IMR-90 (cell line): ENCODE data around the gene CAMK4. TPM values are rescaled to one million over a fixed set of nuclear protein-coding genes. Genes with fewer than 3 reads are reported as not detected.

Experiments used
- ATAC-seq: fragments of 200-7000 bp; cut with Tn5 transposase; 2 replicates; pipeline ENCODE4 v1.9.1; 2020; ENCODE audit warnings: low read depth, mild to moderate bottlenecking, moderate library complexity
- BruUV-seq: library from RNA; stranded (reverse); fragments of 400-500 nt; replicated peaks from 2 replicates; lab custom pipeline; 2021; lab: Mats Ljungman, UMichigan
- CTCF ChIA-PET: fragments of 300-600 bp; formaldehyde crosslinking; extraction: SDS; loops from one replicate; lab custom pipeline; 2021; ENCODE audit warnings: antibody characterized with exemption; lab: Yijun Ruan, JAX
- POLR2A ChIA-PET: fragments of 300-600 bp; sonication (Branson Sonifier 250); formaldehyde crosslinking; loops from one replicate; lab custom pipeline; 2022; ENCODE audit warnings: antibody characterized with exemption; ENCODE audit not compliant: unreplicated experiment; lab: Charles Lee
- DNase-seq: peaks from one replicate; pipeline ENCODE4 v3.0.0; 2013
- H2AFZ ChIP-seq: replicated peaks from 2 replicates; pipeline ENCODE3; 2013; ENCODE audit warnings: low read length, mild to moderate bottlenecking; ENCODE audit not compliant: poor library complexity
- H2AK5ac ChIP-seq: 2 replicates; pipeline ENCODE4 v1.6.1; 2013; ENCODE audit warnings: low read depth, low read length, inconsistent platforms
- H2AK9ac ChIP-seq: replicated peaks from 2 replicates; pipeline ENCODE3; 2013; ENCODE audit warnings: mild to moderate bottlenecking, low read depth, low read length, moderate library complexity; ENCODE audit not compliant: poor library complexity
- H2BK120ac ChIP-seq: 2 replicates; pipeline ENCODE4 v1.6.1; 2013; ENCODE audit warnings: low read depth, low read length, inconsistent platforms
- H2BK15ac ChIP-seq: 3 replicates; pipeline ENCODE4 v1.6.1; 2013; ENCODE audit warnings: low read depth, low read length, inconsistent platforms
- H2BK20ac ChIP-seq: 2 replicates; pipeline ENCODE4 v1.6.1; 2013; ENCODE audit warnings: low read depth, mild to moderate bottlenecking, inconsistent platforms, low read length, moderate library complexity
- H2BK5ac ChIP-seq: 2 replicates; pipeline ENCODE4 v1.6.1; 2013; ENCODE audit warnings: mild to moderate bottlenecking, low read depth, low read length, inconsistent platforms; ENCODE audit not compliant: poor library complexity, severe bottlenecking
- H3K14ac ChIP-seq: replicated peaks from 2 replicates; pipeline ENCODE4 v1.6.1; 2013; ENCODE audit warnings: low read depth, low read length, inconsistent platforms
- H3K18ac ChIP-seq: 2 replicates; pipeline ENCODE4 v1.6.1; 2013; ENCODE audit warnings: low read depth, low read length, control low read depth
- H3K23ac ChIP-seq: 2 replicates; pipeline ENCODE4 v1.6.1; 2013; ENCODE audit warnings: low read depth, low read length, inconsistent platforms
- H3K27ac ChIP-seq: 2 replicates; pipeline ENCODE4 v1.5.1; 2013; ENCODE audit warnings: mild to moderate bottlenecking, control low read depth, low read length; ENCODE audit not compliant: insufficient read depth
- H3K27me3 ChIP-seq: 2 replicates; pipeline ENCODE4 v1.6.1; 2013; ENCODE audit warnings: low read length; ENCODE audit not compliant: control insufficient read depth, insufficient read depth
- H3K36me3 ChIP-seq: 2 replicates; pipeline ENCODE4 v1.6.1; 2013; ENCODE audit warnings: low read length, mixed read lengths; ENCODE audit not compliant: control insufficient read depth, insufficient read depth
- H3K4ac ChIP-seq: 2 replicates; pipeline ENCODE4 v1.6.1; 2013; ENCODE audit warnings: low read depth, low read length, inconsistent platforms
- H3K4me1 ChIP-seq: 2 replicates; pipeline ENCODE4 v1.6.1; 2013; ENCODE audit warnings: low read length, mixed read lengths; ENCODE audit not compliant: control insufficient read depth, insufficient read depth
- H3K4me2 ChIP-seq: 2 replicates; pipeline ENCODE4 v1.6.1; 2013; ENCODE audit warnings: low read depth, mild to moderate bottlenecking, control low read depth, low read length, moderate library complexity
- H3K4me3 ChIP-seq: 2 replicates; pipeline ENCODE4 v1.5.1; 2013; ENCODE audit warnings: low read depth, mild to moderate bottlenecking, control low read depth, low read length, moderate library complexity; ENCODE audit not compliant: insufficient read depth
- H3K56ac ChIP-seq: 2 replicates; pipeline ENCODE4 v1.6.1; 2013; ENCODE audit warnings: low read length, inconsistent platforms; ENCODE audit not compliant: insufficient read depth; ENCODE audit errors: extremely low read depth
- H3K79me1 ChIP-seq, 2 experiments: 2 replicates each; pipeline ENCODE4 v1.6.1; 2013; ENCODE audit warnings: low read length in 2 of 2, inconsistent platforms in 1 of 2, low read depth in 1 of 2
- H3K9ac ChIP-seq: 2 replicates; pipeline ENCODE4 v1.6.1; 2013; ENCODE audit warnings: low read depth, low read length, control low read depth
- H3K9me1 ChIP-seq: 2 replicates; pipeline ENCODE4 v1.6.1; 2013; ENCODE audit warnings: low read length, inconsistent platforms; ENCODE audit not compliant: insufficient read depth
- H3K9me3 ChIP-seq: 2 replicates; pipeline ENCODE4 v1.6.1; 2013; ENCODE audit warnings: low read length; ENCODE audit not compliant: control insufficient read depth, insufficient read depth
- H4K20me1 ChIP-seq: 2 replicates; pipeline ENCODE4 v1.6.1; 2013; ENCODE audit warnings: low read length, inconsistent platforms; ENCODE audit not compliant: insufficient read depth
- H4K5ac ChIP-seq: 2 replicates; pipeline ENCODE4 v1.6.1; 2013; ENCODE audit warnings: mild to moderate bottlenecking, low read depth, low read length, control low read depth
- H4K8ac ChIP-seq, 2 experiments: 2 replicates each; pipeline ENCODE4 v1.6.1; 2013; ENCODE audit warnings: low read depth in 2 of 2, low read length in 2 of 2, control low read depth in 1 of 2, inconsistent platforms in 1 of 2
- H4K91ac ChIP-seq: 2 replicates; pipeline ENCODE4 v1.6.1; 2013; ENCODE audit warnings: low read depth, low read length, inconsistent platforms; ENCODE audit not compliant: insufficient read depth
- CHD1 ChIP-seq: IDR thresholded peaks from 2 replicates; pipeline ENCODE4 v1.6.1; 2012; ENCODE audit warnings: low read depth, low read length, improper control_type of control experiment
- WGBS, 2 experiments: methylation state at CpG; one replicate each; pipeline versions ENCODE4 v1.1.5 to v1.1.7; 2013; ENCODE audit warnings: missing lambda C conversion rate in 2 of 2; ENCODE audit not compliant: insufficient read length in 1 of 2; ENCODE audit errors: extremely low coverage in 2 of 2; 5-methylcytosine and 5-hydroxymethylcytosine counted together
- dilution Hi-C: fragments of 300-500 bp; cut with HindIII; formaldehyde crosslinking; loops from one replicate; pipeline ENCODE4 v1.14.3; 2018; ENCODE audit warnings: low sequenced_read_pairs; ENCODE audit not compliant: unreplicated experiment
- in situ Hi-C: fragments of 300-500 bp; cut with MboI; formaldehyde crosslinking; loops from 3 replicates; pipeline ENCODE4 v1.14.3; 2019; ENCODE audit warnings: low sequenced_read_pairs, inconsistent platforms, mixed read lengths
- intact Hi-C: fragments of 100-400 bp; cut with micrococcal nuclease; formaldehyde crosslinking; loops from 2 replicates; pipeline ENCODE4 v1.10.0; 2022
- polyA plus RNA-seq, 3 experiments: library from polyadenylated mRNA; depleted of rRNA; stranded (reverse); fragments of >200 nt; gene quantifications; 2 replicates each; pipeline ENCODE4 v1.2.3, GENCODE V29; 2012; ENCODE audit warnings: low replicate concordance in 1 of 3
- total RNA-seq: library from RNA; depleted of rRNA; stranded (reverse); fragments of >200 nt; gene quantifications from 2 replicates; pipeline ENCODE4 v1.2.3, GENCODE V29; 2012

Gene CAMK4
- total and polyA plus RNA-seq, 2 of the 4 experiments (the other 2 are of a cell fraction), result 3.7 to 4.8 TPM

GRCh38 chr5:111404270-111404769 is 180.1 kb downstream of the CAMK4 start:
- no peak overlapping the region for H3K56ac ChIP-seq
- H4K5ac ChIP-seq, result no peak overlapping the region
- H3K14ac ChIP-seq, result no peak overlapping the region
- H3K9me3 ChIP-seq, result no peaks in the 10 kb centered on the region; the same call in 1 of the 2 replicates
- no peak overlapping the region for H3K4me3 ChIP-seq
- WGBS, 2 experiments, result no CpG with 5 or more reads among the region's 2 CpGs
- H3K79me1 ChIP-seq, result no peaks in the 10 kb centered on the region
- BruUV-seq, result no TSS peak
- no peak overlapping the region for H2BK5ac ChIP-seq
- H3K9me1 ChIP-seq, result no peaks in the 10 kb centered on the region
- H3K27me3 ChIP-seq, result no peaks in the 10 kb centered on the region
- no peak overlapping the region for H2AK9ac ChIP-seq
- DNase-seq (no peak), ATAC-seq (no peak)
- H2BK15ac ChIP-seq, result no peak overlapping the region
- no peak overlapping the region for H3K18ac ChIP-seq
- H3K4me1 ChIP-seq, result no peaks in the 10 kb centered on the region
- dilution Hi-C loops (no loop called here), intact Hi-C loops (no loop called here), in situ Hi-C loops (no loop called here)
- H3K27ac ChIP-seq, result no peak overlapping the region
- ChIA-PET CTCF (no interaction called here), POLR2A (no interaction called here)
- no peak overlapping the region for H2BK120ac ChIP-seq
- H3K4ac ChIP-seq, result no peak overlapping the region
- no peaks in the 10 kb centered on the region for H3K36me3 ChIP-seq
- no peak overlapping the region for H2AFZ ChIP-seq
- no peak overlapping the region for H3K23ac ChIP-seq
- H4K8ac ChIP-seq, result no peak overlapping the region
- no peaks in the 10 kb centered on the region for H4K20me1 ChIP-seq
- H3K4me2 ChIP-seq, result no peak overlapping the region
- no peak for TF ChIP-seq CHD1
- H2AK5ac ChIP-seq, result no peak overlapping the region
- H3K9ac ChIP-seq, result no peak overlapping the region
- no peak overlapping the region for H4K91ac ChIP-seq
- no peak overlapping the region for H2BK20ac ChIP-seq
